GM12878 (cell line): Measurements from ENCODE around the gene EIF4H. TPM values are rescaled to one million over a fixed set of nuclear protein-coding genes. Genes with fewer than 3 reads are reported as not detected.

Experiments used
- ATAC-seq: fragments of 200-7000 bp; cut with Tn5 transposase; 3 replicates; pipeline ENCODE4 v1.9.1; 2020; ENCODE audit warnings: mild to moderate bottlenecking, moderate library complexity
- BruUV-seq: library from RNA; stranded (reverse); fragments of 400-500 nt; replicated peaks from 2 replicates; lab custom pipeline; 2021; lab: Mats Ljungman, UMichigan
- CTCF ChIA-PET: fragments of 300-600 bp; sonication (Branson Sonifier 250); formaldehyde crosslinking; extraction: SDS; loops from one replicate; lab custom pipeline; 2021; ENCODE audit warnings: inconsistent platforms; lab: Yijun Ruan, JAX
- POLR2A ChIA-PET: fragments of 350-600 bp; formaldehyde crosslinking; extraction: SDS; loops from one replicate; lab custom pipeline; 2021; ENCODE audit warnings: inconsistent platforms; lab: Charles Lee
- RAD21 ChIA-PET: fragments of 300-600 bp; sonication (Branson Sonifier 250); formaldehyde crosslinking; loops from one replicate; lab custom pipeline; 2023; ENCODE audit warnings: antibody characterized with exemption; ENCODE audit not compliant: unreplicated experiment; lab: Charles Lee
- SMC1A ChIA-PET: fragments of 300-600 bp; sonication (Branson Sonifier 250); formaldehyde crosslinking; loops from one replicate; lab custom pipeline; 2023; ENCODE audit not compliant: unreplicated experiment, uncharacterized antibody; lab: Charles Lee
- DNase-seq: peaks from one replicate; pipeline ENCODE4 v3.0.0-alpha.2; 2011; ENCODE audit warnings: low read depth, low spot score
- FAIRE-seq: peaks from 3 replicates; lab custom pipeline; 2011; peaks lifted over from hg19 to GRCh38; lab: Jason Lieb, UNC
- H2AFZ ChIP-seq: 2 replicates; pipeline ENCODE4 v1.6.0; 2011; ENCODE audit warnings: low read depth, low read length, control low read depth; ENCODE audit not compliant: control insufficient read depth
- H3K27ac ChIP-seq: 2 replicates; pipeline ENCODE4 v1.5.1; 2011; ENCODE audit warnings: control low read depth; ENCODE audit not compliant: control insufficient read depth, insufficient read depth
- H3K27me3 ChIP-seq, 2 experiments: replicated peaks in 1 of 2; 2 replicates each; pipeline versions ENCODE4 v1.6.0 to v1.6.1; 2011; ENCODE audit warnings: low read length in 1 of 2; ENCODE audit not compliant: control insufficient read depth in 2 of 2, insufficient read depth in 2 of 2
- H3K36me3 ChIP-seq, 2 experiments: 2 replicates each; pipeline ENCODE4 v1.5.1; 2011; ENCODE audit warnings: low read length in 1 of 2; ENCODE audit not compliant: control insufficient read depth in 2 of 2, insufficient read depth in 2 of 2
- H3K4me1 ChIP-seq: 2 replicates; pipeline ENCODE4 v1.6.1; 2011; ENCODE audit warnings: mild to moderate bottlenecking, low read length, moderate library complexity, mixed read lengths; ENCODE audit not compliant: control insufficient read depth, insufficient read depth
- H3K4me2 ChIP-seq: 2 replicates; pipeline ENCODE4 v1.6.0; 2011; ENCODE audit warnings: control low read depth; ENCODE audit not compliant: control insufficient read depth, insufficient read depth
- H3K4me3 ChIP-seq: fragments of 200-600 bp; sonication (generic); 2 replicates; pipeline ENCODE4 v1.5.1; 2016
- H3K79me2 ChIP-seq: 2 replicates; pipeline ENCODE4 v1.6.0; 2011; ENCODE audit warnings: low read length; ENCODE audit not compliant: control insufficient read depth, insufficient read depth
- H3K9ac ChIP-seq: 2 replicates; pipeline ENCODE4 v1.8.0; 2011; ENCODE audit warnings: low read length, control low read depth, mixed read lengths; ENCODE audit not compliant: control insufficient read depth, insufficient read depth
- H3K9me3 ChIP-seq: replicated peaks from 3 replicates; pipeline ENCODE4 v1.5.1; 2011; ENCODE audit warnings: mild to moderate bottlenecking, low read length; ENCODE audit not compliant: control insufficient read depth, insufficient read depth
- H4K20me1 ChIP-seq: 2 replicates; pipeline ENCODE4 v1.6.0; 2011; ENCODE audit not compliant: control insufficient read depth, insufficient read depth
- BRCA1 ChIP-seq: IDR thresholded peaks from 2 replicates; pipeline ENCODE4 v1.6.1; 2011; ENCODE audit warnings: low read depth, low read length, improper control_type of control experiment
- CBFB ChIP-seq: IDR thresholded peaks from 2 replicates; pipeline ENCODE4 v1.6.1; 2016; ENCODE audit warnings: antibody characterized with exemption, low read depth
- CHD1 ChIP-seq: IDR thresholded peaks from 2 replicates; pipeline ENCODE4 v1.6.1; 2012; ENCODE audit warnings: low read depth, low read length, improper control_type of control experiment
- CREB1 ChIP-seq: IDR thresholded peaks from 2 replicates; pipeline ENCODE4 v1.6.1; 2012; ENCODE audit warnings: low read depth, mild to moderate bottlenecking, inconsistent platforms
- EED ChIP-seq: sonication (generic); IDR thresholded peaks from 2 replicates; pipeline ENCODE4 v1.6.1; 2016; ENCODE audit warnings: antibody characterized with exemption, low read depth
- EZH2 ChIP-seq: IDR thresholded peaks from 2 replicates; pipeline ENCODE4 v1.6.1; 2012; ENCODE audit warnings: low read depth, mild to moderate bottlenecking, control low read depth, inconsistent platforms, low read length, borderline replicate concordance; ENCODE audit not compliant: control insufficient read depth
- NFIC ChIP-seq: IDR thresholded peaks from 2 replicates; pipeline ENCODE4 v1.6.1; 2012; ENCODE audit warnings: low read depth, mild to moderate bottlenecking, inconsistent platforms, low read length, moderate library complexity
- RB1 ChIP-seq: fragments of 450-650 bp; formaldehyde crosslinking; IDR thresholded peaks from 2 replicates; pipeline ENCODE4 v1.6.1; 2017; ENCODE audit warnings: mild to moderate bottlenecking, borderline replicate concordance
- SUZ12 ChIP-seq: fragments of 200-600 bp; sonication (generic); IDR thresholded peaks from one replicate; pipeline ENCODE4 v1.6.1; 2018; ENCODE audit warnings: antibody characterized with exemption, mild to moderate bottlenecking; ENCODE audit not compliant: unreplicated experiment
- WGBS: methylation state at CpG from one replicate; pipeline ENCODE4 v1.1.6; 2016; ENCODE audit warnings: low lambda C conversion rate; ENCODE audit not compliant: insufficient replicate concordance, insufficient coverage; ENCODE audit errors: missing lambda C conversion rate; 5-methylcytosine and 5-hydroxymethylcytosine counted together
- in situ Hi-C: fragments of 300-500 bp; cut with MboI; formaldehyde crosslinking; loops from 9 replicates; pipeline ENCODE4 v1.14.3; 2018; ENCODE audit warnings: mixed read lengths
- intact Hi-C: fragments of 100-400 bp; cut with micrococcal nuclease; formaldehyde crosslinking; loops from one replicate; pipeline ENCODE4 v1.14.2; 2022; ENCODE audit not compliant: unreplicated experiment
- polyA plus RNA-seq, 11 experiments: library from polyadenylated mRNA; depleted of rRNA in 4 of 11; unstranded in 6 of 11; stranded (reverse) in 5 of 11; fragments of >200 nt; fragmentation: Nextera tagmentation in 4 of 11; fragmentation: Illumina TruSeq in 1 of 11; extraction: Ambion mirVana in 4 of 11; extraction: Trizol in 1 of 11; gene quantifications; 1 replicate in 1 of 11; 2 replicates in 10 of 11; pipeline versions ENCODE4 v1.2.1 to v1.2.3, GENCODE V29; 2011 to 2016; ENCODE audit warnings: inconsistent platforms in 2 of 11, missing spikeins in 2 of 11, low read depth in 1 of 11
- total RNA-seq, 4 experiments: library from RNA; depleted of rRNA in 3 of 4; stranded (reverse); fragments of >200 nt in 3 of 4; fragmentation: Illumina TruSeq in 1 of 4; extraction: Trizol in 1 of 4; gene quantifications; 2 replicates each; pipeline versions ENCODE4 v1.2.1 to v1.2.3, GENCODE V29; 2013 to 2021
- TF ChIP-seq, protein P1 (sequence below): fragments of 450-650 bp; IDR thresholded peaks from 2 replicates; pipeline ENCODE4 v1.6.1; 2018; ENCODE audit warnings: borderline replicate concordance, mild to moderate bottlenecking; ENCODE audit not compliant: partially characterized antibody
- TF ChIP-seq, protein P2 (sequence below): fragments of 450-650 bp; formaldehyde crosslinking; IDR thresholded peaks from 2 replicates; pipeline ENCODE4 v1.4.0; 2022; ENCODE audit warnings: mild to moderate bottlenecking, moderate library complexity

Gene EIF4H
- total and polyA plus RNA-seq, 10 of the 15 experiments (the other 5 are each of a cell fraction or from before 2014, with no cell fraction given): 9.9 to 443 (median 258) TPM

DNA sequence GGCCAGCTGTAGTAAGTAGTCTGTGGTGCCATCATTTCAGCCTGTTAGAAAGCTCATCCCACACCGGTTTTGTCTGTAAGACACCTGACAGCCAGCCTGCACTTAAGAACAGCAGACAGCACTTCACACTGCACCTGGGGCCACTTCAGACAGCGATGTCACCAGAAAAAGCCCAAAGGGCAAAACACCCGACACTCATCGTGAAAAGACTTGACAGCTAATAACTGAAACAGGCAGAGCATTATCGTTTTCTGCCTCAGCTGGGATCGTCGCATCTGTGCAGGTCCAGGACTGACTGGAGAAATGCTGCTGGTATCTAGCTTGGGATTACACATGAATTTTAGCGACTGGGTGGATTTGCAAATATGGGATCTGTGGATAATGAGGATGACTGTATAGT is 18.9 kb downstream of the EIF4H start:
- H3K4me3 ChIP-seq: no peak overlapping the region
- WGBS: 86% methylated on average over 8 of the region's 8 CpGs
- H3K27me3 ChIP-seq: no peaks in the 10 kb centered on the region
- ATAC-seq: no peak
- in situ Hi-C loops (no loop called here), intact Hi-C loops (no loop called here)
- ChIA-PET POLR2A (interaction anchor here (0.6 to 0.7 kb wide), 2 partner anchors 50 to 343 kb away, joined by 3 to 4 read pairs; no protein-coding TSS in a partner anchor), RAD21 (interaction anchor here (1.6 kb wide), 1 partner anchor 126 kb away, joined by 4 read pairs; no protein-coding TSS in a partner anchor), SMC1A (interaction anchor here (0.6 to 1.8 kb wide), 4 partner anchors 9 to 51 kb away, joined by 3 to 9 read pairs (median 4); no protein-coding TSS in a partner anchor), CTCF (interaction anchor here (1.0 to 2.5 kb wide), 6 partner anchors 8 to 208 kb away, joined by 3 to 10 read pairs (median 4); no protein-coding TSS in a partner anchor)
- H3K9me3 ChIP-seq: no peaks in the 10 kb centered on the region
- H4K20me1 ChIP-seq: peaks cover 8% of the 10 kb centered on the region
- H3K9ac ChIP-seq: no peak overlapping the region
- no TSS peak for BruUV-seq
- H3K4me2 ChIP-seq: no peak overlapping the region
- H2AFZ ChIP-seq: no peak overlapping the region
- peaks cover 40 to 52% of the 10 kb centered on the region in 2 experiments for H3K36me3 ChIP-seq
- TF ChIP-seq CBFB (no peak), CREB1 (no peak), SUZ12 (no peak), EZH2 (no peak), CHD1 (no peak), NFIC (no peak), BRCA1 (no peak), RB1 (no peak), EED (no peak)
- TF ChIP-seq, protein P1, sequence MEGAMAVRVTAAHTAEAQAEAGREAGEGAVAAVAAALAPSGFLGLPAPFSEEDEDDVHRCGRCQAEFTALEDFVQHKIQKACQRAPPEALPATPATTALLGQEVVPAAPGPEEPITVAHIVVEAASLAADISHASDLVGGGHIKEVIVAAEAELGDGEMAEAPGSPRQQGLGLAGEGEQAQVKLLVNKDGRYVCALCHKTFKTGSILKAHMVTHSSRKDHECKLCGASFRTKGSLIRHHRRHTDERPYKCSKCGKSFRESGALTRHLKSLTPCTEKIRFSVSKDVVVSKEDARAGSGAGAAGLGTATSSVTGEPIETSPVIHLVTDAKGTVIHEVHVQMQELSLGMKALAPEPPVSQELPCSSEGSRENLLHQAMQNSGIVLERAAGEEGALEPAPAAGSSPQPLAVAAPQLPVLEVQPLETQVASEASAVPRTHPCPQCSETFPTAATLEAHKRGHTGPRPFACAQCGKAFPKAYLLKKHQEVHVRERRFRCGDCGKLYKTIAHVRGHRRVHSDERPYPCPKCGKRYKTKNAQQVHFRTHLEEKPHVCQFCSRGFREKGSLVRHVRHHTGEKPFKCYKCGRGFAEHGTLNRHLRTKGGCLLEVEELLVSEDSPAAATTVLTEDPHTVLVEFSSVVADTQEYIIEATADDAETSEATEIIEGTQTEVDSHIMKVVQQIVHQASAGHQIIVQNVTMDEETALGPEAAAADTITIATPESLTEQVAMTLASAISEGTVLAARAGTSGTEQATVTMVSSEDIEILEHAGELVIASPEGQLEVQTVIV: no peak
- TF ChIP-seq, protein P2, sequence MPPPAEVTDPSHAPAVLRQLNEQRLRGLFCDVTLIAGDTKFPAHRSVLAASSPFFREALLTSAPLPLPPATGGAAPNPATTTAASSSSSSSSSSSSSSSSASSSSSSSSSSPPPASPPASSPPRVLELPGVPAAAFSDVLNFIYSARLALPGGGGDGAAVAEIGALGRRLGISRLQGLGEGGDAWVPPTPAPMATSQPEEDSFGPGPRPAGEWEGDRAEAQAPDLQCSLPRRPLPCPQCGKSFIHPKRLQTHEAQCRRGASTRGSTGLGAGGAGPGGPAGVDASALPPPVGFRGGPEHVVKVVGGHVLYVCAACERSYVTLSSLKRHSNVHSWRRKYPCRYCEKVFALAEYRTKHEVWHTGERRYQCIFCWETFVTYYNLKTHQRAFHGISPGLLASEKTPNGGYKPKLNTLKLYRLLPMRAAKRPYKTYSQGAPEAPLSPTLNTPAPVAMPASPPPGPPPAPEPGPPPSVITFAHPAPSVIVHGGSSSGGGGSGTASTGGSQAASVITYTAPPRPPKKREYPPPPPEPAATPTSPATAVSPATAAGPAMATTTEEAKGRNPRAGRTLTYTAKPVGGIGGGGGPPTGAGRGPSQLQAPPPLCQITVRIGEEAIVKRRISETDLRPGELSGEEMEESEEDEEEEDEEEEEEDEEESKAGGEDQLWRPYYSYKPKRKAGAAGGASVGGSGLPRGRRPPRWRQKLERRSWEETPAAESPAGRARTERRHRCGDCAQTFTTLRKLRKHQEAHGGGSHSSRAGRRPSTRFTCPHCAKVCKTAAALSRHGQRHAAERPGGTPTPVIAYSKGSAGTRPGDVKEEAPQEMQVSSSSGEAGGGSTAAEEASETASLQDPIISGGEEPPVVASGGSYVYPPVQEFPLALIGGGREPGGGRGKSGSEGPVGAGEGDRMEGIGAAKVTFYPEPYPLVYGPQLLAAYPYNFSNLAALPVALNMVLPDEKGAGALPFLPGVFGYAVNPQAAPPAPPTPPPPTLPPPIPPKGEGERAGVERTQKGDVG (CRISPR knock-in tag): no peak
- H3K27ac ChIP-seq: no peak overlapping the region
- no peak for FAIRE-seq
- peaks cover 9% of the 10 kb centered on the region for H3K79me2 ChIP-seq
- H3K4me1 ChIP-seq: no peaks in the 10 kb centered on the region
- DNase-seq: no peak
